HG03354 (cell line): ENCODE results near the gene OXSR1.
"Not testable (repeated sequence)": the region's sequence is repeated elsewhere in the genome, so short reads cannot be mapped to it uniquely, and the experiment has no call there.

Experiments
- ATAC-seq: cut with Tn5 transposase; IDR thresholded peaks from one replicate; pipeline ENCODE4 v1.9.1; 2021; ENCODE audit warnings: mild to moderate bottlenecking; ENCODE audit not compliant: unreplicated experiment, poor library complexity, severe bottlenecking

OXSR1 gene

DNA sequence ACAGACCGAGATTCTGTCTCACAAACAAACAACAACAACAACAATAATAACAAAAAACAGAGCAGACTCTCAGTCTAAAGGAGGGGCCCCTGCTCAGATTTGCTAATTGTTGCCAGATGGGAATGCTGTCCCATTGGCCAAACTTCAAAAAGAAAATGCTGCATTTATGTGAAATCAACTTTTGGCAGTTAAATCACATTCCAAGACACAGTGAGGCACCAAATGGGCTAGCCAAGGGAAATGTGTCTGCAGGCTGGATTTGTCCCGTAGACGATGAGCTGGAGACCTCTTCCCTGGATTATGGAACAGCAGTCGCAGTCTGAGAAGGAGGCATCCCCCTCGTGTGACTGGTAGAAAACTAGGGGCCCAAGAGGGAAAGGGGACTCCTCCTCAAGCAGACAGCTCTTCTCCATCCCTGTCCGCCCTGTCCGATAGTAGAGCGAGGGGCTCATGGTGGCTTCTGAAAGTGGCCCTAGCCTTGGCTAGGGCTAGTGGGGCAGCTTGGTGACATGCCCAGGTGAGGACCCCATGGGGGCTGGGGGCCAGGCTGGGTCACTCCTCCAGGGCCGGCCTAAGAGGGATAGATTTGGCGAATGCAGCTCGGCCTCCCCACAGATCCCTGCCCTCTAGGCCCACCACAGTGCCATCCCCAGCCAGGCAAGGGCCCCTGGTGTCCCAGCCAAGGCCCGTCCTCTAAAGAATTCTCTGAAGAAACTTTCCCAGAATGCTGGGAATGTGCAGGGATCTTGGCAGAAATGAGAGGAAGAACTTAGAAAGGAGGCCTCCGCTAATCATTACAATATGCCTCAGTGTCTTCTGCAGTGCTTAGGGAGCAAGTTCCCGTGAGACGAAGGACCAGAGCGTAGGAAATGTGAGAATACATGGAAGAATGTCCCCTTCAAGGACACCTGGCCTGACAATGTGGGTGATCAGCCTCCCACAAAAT, 118.7 kb downstream of the OXSR1 start:
- no peak for ATAC-seq

DNA sequence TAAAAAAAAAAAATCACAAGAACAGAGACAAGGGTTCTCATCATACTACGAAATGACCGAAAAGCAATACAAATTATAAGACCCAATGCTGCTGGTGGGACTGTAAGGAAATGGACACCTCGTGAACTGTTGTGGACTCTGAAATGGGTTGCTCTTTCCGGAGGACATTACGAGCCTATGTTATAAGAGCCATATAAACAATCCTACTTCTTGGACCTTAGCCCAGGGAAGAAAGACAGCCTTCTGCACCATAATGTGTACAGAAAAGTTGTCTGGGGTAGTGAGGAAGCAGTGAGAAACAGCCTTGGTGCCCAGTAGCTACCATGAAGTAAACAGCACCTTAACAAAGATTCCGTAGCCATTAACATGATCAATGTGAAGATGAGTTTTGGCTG, 119.4 kb downstream of the OXSR1 start:
- no peak for ATAC-seq

- ATAC-seq: not testable (repeated sequence)
Observed at GRCh38 chr3:38289286-38290217, 124.2 kb downstream of the OXSR1 start.

DNA sequence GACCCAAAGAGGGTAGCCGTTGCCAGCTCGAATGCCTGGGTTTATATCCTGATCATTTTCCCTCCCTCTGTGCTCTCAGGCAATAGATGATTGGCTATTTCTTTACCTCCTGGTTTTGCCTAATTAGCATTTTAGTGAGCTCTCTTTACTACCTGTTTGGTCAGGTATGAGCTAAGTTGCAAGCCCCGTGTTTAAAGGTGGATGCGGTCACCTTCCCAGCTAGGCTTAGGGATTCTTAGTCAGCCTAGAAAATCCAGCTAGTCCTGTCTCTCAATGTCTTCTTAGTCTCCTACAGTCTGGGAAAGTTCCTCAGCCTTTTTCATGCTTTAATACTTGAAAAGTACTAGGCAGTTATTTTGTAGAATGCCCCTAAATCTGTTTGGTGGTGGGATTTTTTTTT, 131.7 kb downstream of the OXSR1 start:
- not testable (repeated sequence) for ATAC-seq

DNA sequence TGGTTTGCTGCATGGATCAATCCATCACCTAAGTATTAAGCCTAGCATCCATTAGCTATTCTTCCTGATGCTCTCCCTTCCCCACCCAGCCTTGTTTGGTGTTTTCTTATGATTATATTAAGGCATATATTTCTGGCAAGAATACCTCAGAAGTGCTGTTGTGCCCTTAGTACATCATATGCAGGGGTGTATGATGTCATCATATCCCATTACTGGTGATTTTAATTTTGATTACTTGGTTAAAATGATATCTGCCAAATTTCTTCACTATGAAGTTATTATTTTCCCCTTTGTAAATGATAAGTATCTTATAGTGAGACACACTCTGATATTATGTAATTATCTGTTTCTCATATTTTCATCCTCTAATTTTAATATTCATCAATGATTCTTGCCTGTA, 132.2 kb downstream of the OXSR1 start:
- ATAC-seq: no peak

- no peak for ATAC-seq
Observed at GRCh38 chr3:38297947-38298711, 132.8 kb downstream of the OXSR1 start.
